COR-L47 (cell line): ENCODE data around the gene POLR2F.
A peak's percentile ranks its signal among the peaks of the same experiment; 100 is the strongest.
"Not testable (repeated sequence)": the region's sequence is repeated elsewhere in the genome, so short reads cannot be mapped to it uniquely, and the experiment has no call there.

Experiments used
- DNase-seq: peaks from one replicate; lab custom pipeline; 2025; lab: John Stamatoyannopoulos, UW

The POLR2F gene

DNA sequence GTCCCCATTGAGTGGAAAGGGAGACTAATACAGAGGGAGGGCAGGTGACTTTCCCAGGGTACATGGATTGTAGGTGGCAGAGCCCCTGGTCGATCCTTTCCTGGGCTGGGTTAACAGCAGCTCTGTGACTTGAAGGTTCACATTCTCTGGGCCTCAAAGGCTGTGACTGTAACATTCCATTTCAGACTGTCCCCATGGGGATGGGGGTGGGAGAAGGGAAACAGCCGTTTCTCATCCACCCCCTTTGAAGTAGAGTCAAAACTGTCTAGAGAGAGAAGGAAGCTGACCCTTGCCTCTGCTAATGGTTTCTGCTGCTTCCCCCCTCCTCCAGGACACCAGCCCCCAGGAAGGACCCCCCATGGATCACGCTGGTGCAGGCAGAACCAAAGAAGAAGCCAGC lies 28.2 kb upstream of the POLR2F start:
- DNase-seq, result no peak

DNA sequence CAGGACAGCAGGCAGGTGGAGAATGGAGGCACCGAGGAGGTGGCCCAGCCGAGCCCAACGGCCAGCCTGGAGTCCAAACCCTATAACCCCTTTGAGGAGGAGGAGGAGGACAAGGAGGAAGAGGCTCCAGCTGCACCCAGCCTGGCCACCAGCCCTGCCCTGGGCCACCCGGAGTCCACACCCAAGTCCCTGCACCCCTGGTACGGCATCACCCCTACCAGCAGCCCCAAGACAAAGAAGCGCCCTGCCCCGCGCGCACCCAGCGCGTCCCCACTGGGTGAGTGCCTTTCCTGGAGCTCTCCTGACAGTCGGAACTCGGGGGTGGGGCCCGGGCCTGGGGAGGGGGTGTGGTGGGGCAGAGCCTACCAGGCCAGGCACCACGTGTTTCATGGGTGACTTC lies 27.7 kb upstream of the POLR2F start:
- no peak for DNase-seq

DNA sequence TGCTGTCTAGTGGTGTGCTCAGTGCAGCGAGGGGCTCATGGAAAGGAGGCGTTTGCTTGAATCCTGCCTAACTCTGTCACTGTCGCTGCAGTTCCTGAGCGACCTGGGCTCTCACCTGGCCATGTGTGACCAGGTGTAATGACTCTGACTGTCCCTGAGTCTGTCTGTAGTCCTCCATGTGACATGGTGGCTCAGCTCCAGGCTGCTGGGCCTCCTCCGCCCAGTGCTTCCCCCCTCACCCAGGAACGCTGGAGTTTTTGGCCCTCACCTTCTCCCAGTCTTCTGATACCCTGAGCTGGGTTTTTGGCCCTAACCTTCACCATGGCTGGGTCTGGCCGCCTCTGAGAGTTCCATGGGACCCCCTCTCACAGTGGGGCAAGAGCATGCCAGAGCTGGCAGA lies 27.1 kb upstream of the POLR2F start:
- no peak for DNase-seq

DNA sequence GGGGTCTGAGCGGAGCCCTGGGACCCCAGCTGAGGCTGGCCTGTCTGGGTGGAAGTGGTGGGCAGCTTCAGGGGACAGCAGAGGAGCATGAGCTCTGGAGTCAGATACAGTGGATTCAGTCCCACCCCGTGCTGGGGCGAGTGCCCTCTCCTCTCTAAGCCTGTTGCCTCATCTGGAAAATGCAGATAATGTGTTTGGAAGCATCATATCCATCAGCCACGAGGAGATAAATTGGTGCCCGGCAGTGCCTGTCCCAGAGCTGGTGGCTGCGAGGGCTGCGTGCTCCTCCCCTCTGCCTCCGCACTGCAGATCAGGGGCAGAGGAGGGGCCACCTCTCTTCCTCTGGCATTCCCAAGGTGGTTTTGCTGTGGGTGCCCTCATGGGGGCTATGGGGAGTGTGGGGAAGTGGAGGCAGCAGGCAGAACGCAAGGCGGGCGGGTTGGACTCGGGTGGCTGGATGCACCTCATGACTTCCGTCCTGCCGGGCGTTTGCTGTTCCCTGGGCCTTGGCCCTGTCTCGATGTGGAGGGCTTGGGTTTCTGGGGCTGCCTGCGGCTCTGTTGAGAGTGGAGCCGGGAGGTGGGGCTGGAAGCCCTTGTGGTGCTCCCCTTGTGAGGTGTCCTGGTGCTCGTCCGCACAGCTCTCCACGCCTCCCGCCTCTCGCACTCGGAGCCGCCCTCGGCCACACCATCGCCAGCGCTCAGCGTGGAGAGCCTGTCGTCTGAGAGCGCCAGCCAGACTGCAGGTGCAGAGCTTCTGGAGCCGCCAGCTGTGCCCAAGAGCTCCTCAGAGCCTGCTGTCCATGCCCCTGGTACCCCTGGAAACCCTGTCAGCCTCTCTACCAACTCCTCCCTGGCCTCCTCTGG lies 26.5 kb upstream of the POLR2F start:
- DNase-seq, result no peak

DNA sequence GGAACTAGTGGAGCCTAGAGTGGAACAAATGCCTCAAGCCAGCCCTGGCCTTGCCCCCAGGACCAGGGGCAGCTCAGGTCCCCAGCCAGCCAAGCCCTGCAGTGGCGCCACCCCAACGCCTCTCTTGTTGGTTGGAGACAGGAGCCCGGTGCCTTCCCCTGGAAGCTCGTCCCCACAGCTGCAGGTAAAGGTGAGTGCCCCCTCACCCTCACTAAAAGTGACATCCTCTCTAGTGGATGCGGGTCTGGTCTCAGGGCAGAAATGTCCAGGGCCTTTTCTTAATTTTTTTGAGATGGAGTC lies 25.9 kb upstream of the POLR2F start:
- DNase-seq, result no peak

DNA sequence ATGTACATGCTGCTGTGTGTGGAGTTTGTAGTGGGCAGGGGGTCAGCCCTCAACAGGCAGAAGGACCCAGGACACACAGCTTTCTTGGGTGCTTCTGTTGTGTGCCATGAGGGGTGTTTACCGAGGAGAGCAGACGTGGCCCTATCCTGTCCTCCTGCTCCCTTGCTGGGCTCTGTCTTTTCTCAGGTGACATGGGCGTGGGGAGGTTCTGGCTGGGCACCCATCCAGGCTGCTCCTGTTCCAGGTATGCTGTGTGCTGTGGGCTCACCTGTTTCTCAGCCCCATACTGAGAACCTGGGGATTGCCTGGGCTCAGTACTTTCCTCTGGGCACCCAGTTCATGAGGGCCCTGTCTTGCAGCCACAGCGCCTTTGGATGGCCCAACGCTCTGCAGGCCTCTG lies 24.1 kb upstream of the POLR2F start:
- DNase-seq, result no peak

DNA sequence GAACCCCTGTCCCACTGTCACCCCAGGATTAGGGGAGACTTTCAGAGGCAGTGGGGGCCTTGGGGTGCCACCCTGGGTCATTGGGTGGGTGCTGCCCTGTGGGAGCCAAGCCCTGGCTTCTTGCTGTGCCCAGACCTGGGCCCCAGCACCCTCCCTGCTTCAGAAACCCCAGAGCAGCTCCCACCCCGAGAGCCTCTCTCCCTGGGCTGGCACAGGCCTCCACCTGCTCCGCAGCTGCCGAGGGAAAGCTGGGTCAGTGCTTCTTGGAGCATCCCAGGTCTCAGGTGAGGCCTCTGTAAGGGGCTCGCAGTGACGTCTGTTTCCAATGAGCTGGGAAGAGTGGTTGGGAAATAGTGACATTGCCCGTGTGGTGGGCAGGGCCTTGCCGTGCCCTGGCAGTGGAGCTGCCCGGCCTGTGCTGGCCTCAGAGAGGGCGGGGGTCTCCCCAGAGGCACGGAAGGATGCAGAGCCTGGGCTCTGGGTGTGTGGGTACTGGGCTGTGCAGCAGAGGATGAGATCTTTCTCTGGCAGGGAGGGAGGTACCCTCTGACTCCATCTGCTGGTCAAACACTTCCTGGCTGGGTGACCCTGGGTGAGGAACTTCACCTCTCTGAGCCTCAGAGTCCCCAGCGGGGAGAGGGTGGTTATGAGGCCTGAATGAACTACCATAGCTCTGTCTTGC lies 23.1 kb upstream of the POLR2F start:
- no peak for DNase-seq

DNA sequence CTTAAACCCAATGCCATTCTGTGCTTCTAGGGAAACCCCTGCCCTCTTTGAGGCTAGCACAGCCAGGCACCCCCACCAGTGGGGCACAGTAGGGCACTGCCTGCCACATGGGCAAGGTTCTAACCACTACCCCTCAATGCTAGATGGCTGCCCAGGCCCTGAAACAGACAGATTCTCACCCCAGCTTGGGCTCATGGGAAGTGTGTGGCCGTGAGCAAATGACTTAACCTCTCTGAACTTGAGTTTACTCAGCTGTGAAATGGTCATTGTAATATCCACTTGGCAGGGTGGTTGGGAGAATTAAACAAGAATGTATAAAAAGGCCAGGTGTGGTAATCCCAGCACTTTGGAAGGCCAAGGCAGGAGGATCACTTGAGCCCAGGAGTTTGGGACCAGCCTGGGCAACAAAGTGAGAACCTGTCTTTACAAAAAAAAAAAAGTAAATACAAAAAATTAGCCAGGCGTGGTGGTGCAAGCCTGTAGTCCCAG lies 22.5 kb upstream of the POLR2F start:
- no peak for DNase-seq

DNA sequence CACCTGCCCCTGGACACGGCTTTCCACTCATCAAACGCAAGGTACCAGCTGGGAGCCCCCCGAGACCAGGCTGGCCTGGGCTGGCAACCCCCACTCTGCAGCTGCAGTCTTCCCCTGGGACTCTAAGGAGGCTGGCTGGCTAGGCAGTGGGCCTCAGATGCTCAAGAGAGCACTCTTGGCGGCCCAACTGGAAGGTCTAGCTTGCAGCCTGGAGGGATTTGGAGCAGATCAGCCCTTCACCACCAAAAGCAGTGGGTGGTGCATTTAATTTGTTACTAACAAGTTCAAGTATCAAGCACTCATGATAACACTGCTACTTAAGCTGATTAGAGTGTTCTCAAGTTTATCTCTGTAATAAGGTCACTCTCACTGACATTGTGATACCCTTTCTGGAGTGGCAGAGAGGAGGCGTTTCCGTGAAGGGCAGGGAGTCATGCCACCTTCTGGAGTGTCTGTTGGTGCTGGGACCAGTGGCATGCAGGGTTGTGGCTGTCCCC lies 21.6 kb upstream of the POLR2F start:
- DNase-seq, result no peak

DNA sequence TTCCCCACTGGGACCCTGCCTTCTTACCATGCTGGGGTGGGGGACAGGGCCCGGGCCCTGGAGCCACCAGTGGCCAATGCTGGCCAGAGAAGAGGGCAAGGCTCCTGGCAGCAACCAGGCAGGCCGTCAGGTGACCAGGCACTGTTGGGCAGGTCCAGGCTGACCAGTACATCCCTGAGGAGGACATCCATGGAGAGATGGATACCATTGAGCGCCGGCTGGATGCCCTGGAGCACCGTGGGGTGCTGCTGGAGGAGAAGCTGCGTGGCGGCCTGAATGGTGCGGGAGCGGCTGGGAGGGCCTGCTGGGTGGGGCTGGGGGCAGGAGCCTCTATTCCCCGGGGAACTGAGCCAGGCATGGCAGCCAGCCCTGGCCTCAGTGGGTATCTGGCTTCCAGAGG lies 21.1 kb upstream of the POLR2F start:
- DNase-seq, result no peak

DNA sequence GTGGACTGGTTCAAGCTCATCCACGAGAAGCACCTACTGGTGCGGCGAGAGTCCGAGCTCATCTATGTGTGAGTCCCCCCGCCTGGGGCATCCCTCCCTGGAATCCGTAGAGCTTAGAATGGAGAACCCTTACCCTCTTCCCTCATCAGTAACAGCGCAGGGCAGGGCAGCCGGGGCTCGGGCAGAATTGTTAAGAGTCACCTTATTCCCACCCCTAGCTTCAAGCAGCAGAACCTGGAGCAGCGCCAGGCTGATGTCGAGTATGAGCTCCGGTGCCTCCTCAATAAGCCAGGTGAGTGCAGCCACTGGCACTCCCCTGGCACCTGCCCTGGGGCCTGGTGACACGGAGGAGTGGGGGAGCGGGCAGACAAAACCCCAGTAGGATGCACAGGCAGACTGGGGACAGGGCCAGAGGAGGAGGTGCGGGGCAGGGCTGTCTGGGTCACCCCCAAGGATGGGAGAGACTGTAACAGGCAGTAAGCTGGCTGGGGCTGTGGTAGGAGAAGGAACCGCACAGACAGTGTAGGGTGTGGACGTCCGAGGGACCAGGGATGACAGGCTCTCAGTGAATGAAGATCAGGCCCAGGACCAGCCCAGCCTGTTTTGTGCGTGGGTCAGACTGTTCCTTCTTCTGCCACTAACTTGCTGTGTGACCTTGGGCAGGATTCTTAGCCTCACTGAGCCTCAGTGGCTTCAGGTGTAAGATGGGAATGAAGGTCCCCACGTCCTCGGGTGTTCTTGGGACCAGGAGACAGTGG lies 20.5 kb upstream of the POLR2F start:
- DNase-seq, result no peak

DNA sequence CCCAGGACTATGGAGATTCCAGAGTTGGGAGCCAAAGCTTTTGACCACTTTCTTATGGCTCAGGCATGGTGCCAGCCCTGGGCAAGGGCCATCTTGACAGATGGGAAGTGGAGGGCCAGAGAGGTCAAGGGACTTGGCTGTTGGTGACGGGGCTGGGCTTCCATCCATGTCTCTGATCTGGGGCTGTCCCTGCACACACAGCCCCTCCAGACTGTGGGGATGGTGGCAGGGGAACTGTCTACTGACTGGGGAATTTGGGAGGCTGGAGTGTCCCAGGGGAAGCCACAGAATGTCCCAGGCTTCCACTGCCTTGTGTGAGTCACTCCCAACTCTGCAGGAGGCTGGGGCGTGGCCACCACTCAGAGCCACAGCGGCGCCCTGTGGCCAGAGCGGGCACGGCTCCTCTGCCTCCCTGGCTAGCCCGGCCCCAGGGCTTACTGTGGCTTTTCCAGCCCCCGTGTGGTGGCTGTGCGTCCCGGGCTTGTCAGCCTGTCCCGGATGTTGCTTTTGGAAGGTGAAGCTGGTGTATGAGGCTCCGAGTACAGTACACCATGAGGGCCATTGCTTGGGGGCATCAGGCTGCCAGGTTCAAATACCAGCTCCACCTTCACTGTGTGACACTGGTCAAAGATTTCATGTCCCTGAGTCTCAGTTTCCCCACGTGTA lies 19.7 kb upstream of the POLR2F start:
- peak; percentile 47 for DNase-seq

DNA sequence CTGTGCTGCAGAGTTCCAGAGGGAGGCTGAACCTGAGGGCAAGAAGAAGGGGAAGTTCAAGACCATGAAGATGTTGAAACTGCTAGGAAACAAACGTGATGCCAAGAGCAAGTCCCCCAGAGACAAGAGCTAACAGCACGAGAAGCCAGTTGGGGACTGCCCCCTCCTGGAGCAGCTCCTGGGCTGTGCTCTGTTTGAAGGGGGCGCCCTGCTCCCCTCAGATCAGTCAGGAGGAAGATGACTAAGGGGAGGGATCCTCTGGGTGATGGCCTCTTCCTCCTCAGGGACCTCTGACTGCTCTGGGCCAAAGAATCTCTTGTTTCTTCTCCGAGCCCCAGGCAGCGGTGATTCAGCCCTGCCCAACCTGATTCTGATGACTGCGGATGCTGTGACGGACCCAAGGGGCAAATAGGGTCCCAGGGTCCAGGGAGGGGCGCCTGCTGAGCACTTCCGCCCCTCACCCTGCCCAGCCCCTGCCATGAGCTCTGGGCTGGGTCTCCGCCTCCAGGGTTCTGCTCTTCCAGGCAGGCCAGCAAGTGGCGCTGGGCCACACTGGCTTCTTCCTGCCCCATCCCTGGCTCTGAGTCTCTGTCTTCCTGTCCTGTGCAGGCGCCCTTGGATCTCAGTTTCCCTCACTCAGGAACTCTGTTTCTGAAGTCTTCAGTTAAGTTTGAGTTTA lies 12.7 kb upstream of the POLR2F start:
- DNase-seq, result no peak

DNA sequence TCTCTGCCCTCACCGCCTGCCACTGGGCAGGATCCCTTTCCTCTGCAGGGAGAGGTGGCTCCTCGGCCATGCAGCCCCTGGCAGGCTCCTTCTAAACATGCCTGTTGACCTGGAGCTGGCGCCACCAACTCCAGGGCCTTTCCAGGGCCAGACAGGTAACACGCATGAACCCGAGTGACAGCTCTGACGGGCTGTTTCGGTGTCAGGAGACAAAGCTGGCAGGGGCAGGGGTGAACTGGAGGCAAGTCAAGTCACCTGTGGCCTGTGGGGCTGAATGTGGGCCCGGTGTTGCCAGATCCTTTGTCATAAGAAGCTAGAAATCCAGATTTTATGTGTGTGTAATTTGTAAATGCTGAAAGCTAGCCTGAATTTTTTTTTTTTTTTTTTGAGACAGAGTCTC lies 11.4 kb upstream of the POLR2F start:
- DNase-seq, result no peak

DNA sequence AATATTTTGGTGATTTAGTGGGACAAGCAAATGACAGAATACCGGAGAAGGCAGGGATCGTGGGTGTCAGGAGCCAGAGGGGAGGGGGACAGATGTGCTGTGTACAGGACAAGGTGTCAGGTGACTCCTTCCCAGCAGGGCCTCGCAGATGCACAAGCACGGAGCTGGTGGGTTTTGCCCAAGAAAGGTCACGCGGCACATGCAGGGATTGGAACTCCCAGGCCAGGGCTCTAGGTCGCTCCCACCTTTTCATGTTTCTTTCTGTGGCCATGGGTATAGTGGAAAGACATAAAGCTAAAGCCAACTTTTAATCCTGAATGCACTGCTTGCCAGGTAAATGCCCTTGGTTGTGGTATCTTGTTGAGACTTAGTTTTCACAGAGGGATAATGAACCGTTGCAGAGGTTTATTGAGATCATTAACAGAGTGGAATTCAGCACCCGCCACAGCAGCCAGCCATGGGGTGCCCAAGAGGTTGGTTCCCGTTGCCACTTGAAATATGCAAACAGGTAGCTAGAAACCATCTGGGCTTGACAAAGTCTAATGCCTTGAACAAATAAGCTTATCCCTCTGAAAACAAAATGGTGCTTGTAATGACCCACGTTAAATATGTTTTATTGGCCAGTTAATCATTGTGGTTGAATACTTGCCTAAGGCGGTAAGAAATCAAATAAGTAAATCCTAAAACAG lies 10.2 kb upstream of the POLR2F start:
- DNase-seq, result no peak

DNA sequence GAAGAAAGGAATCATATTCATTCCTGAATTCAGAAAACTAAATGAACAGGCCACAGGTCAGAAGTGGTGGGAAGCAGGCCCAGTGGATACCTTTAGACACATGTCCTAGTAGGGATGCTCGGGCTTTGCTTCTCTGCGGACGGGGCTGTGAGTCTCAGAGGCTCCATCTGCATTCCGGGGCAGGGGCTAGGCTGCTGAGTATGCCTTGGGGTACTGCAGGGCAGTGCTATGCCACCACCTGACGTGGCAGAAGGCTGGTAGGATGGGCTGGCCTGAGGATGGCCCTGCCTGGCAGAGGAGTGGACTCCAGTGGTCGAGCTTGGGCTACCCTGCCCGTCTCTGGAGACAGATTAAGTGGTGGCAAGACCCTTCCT lies 9.7 kb upstream of the POLR2F start:
- DNase-seq, result no peak

DNA sequence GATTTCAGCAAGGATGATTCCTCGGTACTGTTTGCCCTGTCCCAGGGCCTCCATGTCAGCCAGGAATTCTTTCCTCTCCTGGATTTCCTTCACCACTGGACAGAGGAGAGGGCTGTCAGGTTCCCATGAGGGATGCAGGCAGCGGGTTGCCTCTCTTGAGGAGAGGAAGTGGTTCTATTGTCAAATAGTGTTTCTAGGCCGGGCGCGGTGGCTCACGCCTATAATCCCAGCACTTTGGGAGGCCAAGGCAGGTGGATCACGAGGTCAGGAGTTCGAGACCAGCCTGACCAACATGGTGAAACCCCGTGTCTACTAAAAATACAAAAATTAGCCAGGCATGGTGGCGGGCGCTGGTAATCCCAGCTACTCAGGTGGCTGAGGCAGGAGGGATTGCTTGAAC lies 9.1 kb upstream of the POLR2F start:
- DNase-seq, result not testable (repeated sequence)

DNA sequence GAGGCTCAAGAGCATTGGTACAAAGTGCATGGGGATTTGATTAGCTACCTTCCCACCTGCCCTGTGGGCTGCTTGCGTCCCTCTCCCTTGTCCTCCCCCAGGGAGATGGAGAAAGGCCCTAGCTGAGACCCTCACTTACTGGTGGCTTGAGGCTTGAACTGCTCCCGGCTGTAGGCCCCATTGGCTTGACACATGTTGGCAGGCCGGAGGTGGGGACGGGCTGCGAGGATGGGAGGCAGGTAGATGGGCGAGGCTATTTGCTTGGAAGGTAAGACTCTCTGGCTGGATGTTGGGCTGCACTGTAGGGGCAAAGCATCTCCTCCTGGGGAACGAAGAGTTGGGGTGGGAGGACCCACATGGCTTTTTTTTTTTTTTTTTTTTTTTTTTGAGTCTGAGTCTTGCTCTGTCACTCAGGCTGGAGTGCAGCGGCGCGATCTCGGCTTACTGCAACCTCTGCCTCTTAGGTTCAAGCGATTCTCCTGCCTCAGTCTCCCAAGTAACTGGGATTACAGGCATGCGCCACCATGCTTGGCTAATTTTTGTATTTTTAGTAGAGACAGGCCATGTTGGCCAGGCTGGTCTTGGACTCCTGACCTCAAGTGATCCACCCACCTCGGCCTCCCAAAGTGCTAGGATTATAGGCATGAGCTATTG lies 6.2 kb upstream of the POLR2F start:
- DNase-seq, result not testable (repeated sequence)

DNA sequence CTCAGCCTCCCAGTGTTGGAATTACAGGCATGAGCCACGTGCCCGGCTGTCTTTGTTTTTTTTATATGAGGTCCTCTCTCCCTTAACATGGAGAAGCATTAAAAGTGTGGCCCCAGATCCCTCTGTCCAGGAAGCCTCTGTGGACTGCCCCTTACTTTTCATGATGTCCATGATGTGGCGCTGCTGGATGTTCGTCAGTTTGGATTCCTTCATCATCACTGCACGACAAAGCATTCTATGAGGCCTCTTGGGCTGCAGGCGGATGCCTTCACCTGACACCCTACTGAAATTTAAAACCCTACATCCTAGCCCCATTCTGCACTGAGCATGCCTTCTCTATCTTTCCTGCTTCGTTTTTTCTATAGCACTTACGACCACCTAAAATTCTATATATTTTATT lies 2.2 kb upstream of the POLR2F start:
- no peak for DNase-seq

DNA sequence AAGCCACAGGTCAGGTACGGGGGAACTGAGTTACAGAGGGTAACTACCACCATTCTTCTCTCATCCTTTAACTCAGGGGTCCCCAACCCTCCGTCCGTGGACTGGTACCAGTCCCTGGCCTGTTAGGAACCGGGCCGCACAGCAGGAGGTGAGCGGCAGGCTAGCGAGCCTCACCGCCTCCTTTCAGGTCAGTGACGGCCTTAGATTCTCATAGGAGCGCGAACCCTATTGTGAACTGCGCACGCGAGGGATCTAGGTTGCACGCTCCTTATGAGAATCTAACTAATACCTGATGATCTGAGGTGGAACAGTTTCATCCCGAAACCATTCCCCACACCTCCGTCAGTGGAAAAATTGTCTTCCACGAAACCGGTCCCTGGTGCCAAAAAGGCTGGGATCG lies 870 bp upstream of the POLR2F start:
- not testable (repeated sequence) for DNase-seq

DNA sequence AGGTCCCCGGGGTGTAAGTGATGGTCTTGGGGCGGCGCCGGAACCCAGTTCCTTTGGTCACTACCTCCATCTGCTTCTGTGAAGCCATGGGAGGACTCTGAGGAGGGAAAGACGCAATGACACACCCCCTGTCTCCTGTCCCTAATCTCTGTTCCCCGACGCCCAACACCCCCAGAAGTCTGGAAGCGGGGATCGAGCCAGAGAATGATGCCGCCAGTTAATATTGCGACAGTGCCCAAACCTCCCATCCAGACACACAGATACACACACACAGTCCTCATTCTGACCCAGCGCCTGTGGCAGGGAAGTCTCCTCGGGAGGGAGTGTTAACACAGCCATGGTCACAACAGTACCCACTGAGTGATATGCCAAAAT lies 450 bp upstream of the POLR2F start:
- no peak for DNase-seq
